A673 (cell line): ENCODE results near the gene DNAI2. TPM values are rescaled to one million over a fixed set of nuclear protein-coding genes. Genes with fewer than 3 reads are reported as not detected.

Source experiments
- BruUV-seq: library from RNA; stranded (reverse); fragments of 400-500 nt; replicated peaks from 2 replicates; lab custom pipeline; 2021; lab: Mats Ljungman, UMichigan
- CTCF ChIA-PET: fragments of 300-600 bp; sonication (Branson Sonifier 250); formaldehyde crosslinking; loops from one replicate; lab custom pipeline; 2022; ENCODE audit warnings: antibody characterized with exemption; lab: Charles Lee
- POLR2A ChIA-PET: fragments of 300-600 bp; sonication (Branson Sonifier 250); formaldehyde crosslinking; loops from one replicate; lab custom pipeline; 2022; ENCODE audit warnings: antibody characterized with exemption; ENCODE audit not compliant: low non-redundant PET; lab: Charles Lee
- DNase-seq: peaks from one replicate; pipeline ENCODE4 v3.0.0-alpha.2; 2015; ENCODE audit warnings: low spot score
- H3K27ac ChIP-seq: fragments of 200-600 bp; sonication (generic); 2 replicates; pipeline ENCODE4 v1.5.1; 2016; ENCODE audit warnings: mixed run types, low read depth, mild to moderate bottlenecking, mixed read lengths, antibody characterized with exemption, low read length; ENCODE audit not compliant: poor library complexity, severe bottlenecking
- H3K27me3 ChIP-seq: fragments of 200-600 bp; sonication (generic); replicated peaks from 2 replicates; pipeline ENCODE4 v1.6.1; 2017; ENCODE audit warnings: mixed run types, low read depth, mild to moderate bottlenecking, mixed read lengths, antibody characterized with exemption, low read length; ENCODE audit not compliant: insufficient read depth, poor library complexity
- H3K36me3 ChIP-seq: fragments of 200-600 bp; sonication (generic); 2 replicates; pipeline ENCODE4 v1.6.1; 2016; ENCODE audit warnings: mixed run types, mild to moderate bottlenecking, mixed read lengths, antibody characterized with exemption, low read length; ENCODE audit not compliant: insufficient read depth, poor library complexity, severe bottlenecking
- H3K4me1 ChIP-seq: fragments of 200-600 bp; sonication (generic); 2 replicates; pipeline ENCODE4 v1.6.1; 2017; ENCODE audit warnings: mixed run types, mild to moderate bottlenecking, mixed read lengths, antibody characterized with exemption, low read length; ENCODE audit not compliant: insufficient read depth, poor library complexity, severe bottlenecking
- H3K4me3 ChIP-seq: fragments of 200-600 bp; sonication (generic); 2 replicates; pipeline ENCODE4 v1.5.1; 2016; ENCODE audit warnings: low read depth, mixed run types, mild to moderate bottlenecking, mixed read lengths, low read length; ENCODE audit not compliant: poor library complexity, severe bottlenecking
- H3K9me3 ChIP-seq: fragments of 200-600 bp; sonication (generic); 2 replicates; pipeline ENCODE4 v1.6.1; 2016; ENCODE audit warnings: mixed run types, low read depth, mild to moderate bottlenecking, mixed read lengths, antibody characterized with exemption, low read length; ENCODE audit not compliant: poor library complexity, severe bottlenecking
- CTCF ChIP-seq: fragments of 300-800, 200-600 bp; sonication (generic); conservative IDR thresholded peaks from 2 replicates; pipeline ENCODE4 v1.5.1; 2017; ENCODE audit warnings: low read depth, mild to moderate bottlenecking, antibody characterized with exemption, low read length, moderate library complexity, mixed read lengths
- EZH2 ChIP-seq: fragments of 200-600 bp; sonication (generic); IDR thresholded peaks from 2 replicates; pipeline ENCODE4 v1.6.1; 2017; ENCODE audit warnings: borderline replicate concordance, low read depth, mild to moderate bottlenecking, mixed read lengths, antibody characterized with exemption, low read length; ENCODE audit not compliant: poor library complexity, severe bottlenecking
- intact Hi-C: fragments of 100-400 bp; cut with micrococcal nuclease; formaldehyde crosslinking; loops from one replicate; pipeline ENCODE4 v1.10.0; 2022; ENCODE audit not compliant: unreplicated experiment
- total RNA-seq: library from RNA; stranded (reverse); gene quantifications from 2 replicates; pipeline ENCODE4 v1.2.3, GENCODE V29; 2021

The DNAI2 gene
- total RNA-seq, 1 experiment from 2014 or later: not detected

- Histone ChIP-seq H3K36me3 (no peaks in the 10 kb centered on the region), H3K4me3 (no peak overlapping the region), H3K4me1 (no peaks in the 10 kb centered on the region), H3K27me3 (no peaks in the 10 kb centered on the region), H3K9me3 (no peaks in the 10 kb centered on the region), H3K27ac (no peak overlapping the region)
- TF ChIP-seq EZH2 (no peak), CTCF (no peak)
- DNase-seq: no peak
- CTCF ChIA-PET: no interaction called here
- POLR2A ChIA-PET: no interaction called here
- intact Hi-C loops: no loop called here
- no TSS peak for BruUV-seq
These were observed 21.8 kb upstream of the DNAI2 start for GRCh38 chr17:74252211-74252610.

- Histone ChIP-seq H3K36me3 (no peaks in the 10 kb centered on the region), H3K27me3 (no peaks in the 10 kb centered on the region), H3K4me3 (no peak overlapping the region), H3K27ac (no peak overlapping the region), H3K4me1 (no peaks in the 10 kb centered on the region), H3K9me3 (no peaks in the 10 kb centered on the region)
- TF ChIP-seq CTCF (no peak), EZH2 (no peak)
- no peak for DNase-seq
- ChIA-PET CTCF (no interaction called here), POLR2A (no interaction called here)
- intact Hi-C loops: no loop called here
- no TSS peak for BruUV-seq
These were observed 21.0 kb upstream of the DNAI2 start for GRCh38 chr17:74253036-74253435.

- Histone ChIP-seq H3K4me1 (peaks cover 10% of the 10 kb centered on the region), H3K27ac (no peak overlapping the region), H3K36me3 (no peaks in the 10 kb centered on the region), H3K27me3 (no peaks in the 10 kb centered on the region), H3K4me3 (no peak overlapping the region), H3K9me3 (no peaks in the 10 kb centered on the region)
- no peak for DNase-seq
- intact Hi-C loops: no loop called here
- ChIA-PET CTCF (no interaction called here), POLR2A (no interaction called here)
- TF ChIP-seq CTCF: no peak
- no peak for TF ChIP-seq EZH2
- no TSS peak for BruUV-seq
These were observed 16.7 kb upstream of the DNAI2 start for GRCh38 chr17:74257311-74257710.
